Activated CD4-positive, alpha-beta T cell treated with anti-CD3 and anti-CD28 coated beads for 24 hours (primary cell): ENCODE data around the gene CPNE5.

Source experiments
- DNase-seq, 2 donors: peaks; one replicate each; pipeline ENCODE4 v3.0.0-alpha.2; 2020; ENCODE audit warnings: low read depth in 2 of 2

CPNE5 gene

GRCh38 chr6:36703081-36703606 is 136.1 kb downstream of the CPNE5 start:
- DNase-seq = no peak

- DNase-seq = no peak
These were observed 136.6 kb downstream of the CPNE5 start for GRCh38 chr6:36702656-36703055.

DNA sequence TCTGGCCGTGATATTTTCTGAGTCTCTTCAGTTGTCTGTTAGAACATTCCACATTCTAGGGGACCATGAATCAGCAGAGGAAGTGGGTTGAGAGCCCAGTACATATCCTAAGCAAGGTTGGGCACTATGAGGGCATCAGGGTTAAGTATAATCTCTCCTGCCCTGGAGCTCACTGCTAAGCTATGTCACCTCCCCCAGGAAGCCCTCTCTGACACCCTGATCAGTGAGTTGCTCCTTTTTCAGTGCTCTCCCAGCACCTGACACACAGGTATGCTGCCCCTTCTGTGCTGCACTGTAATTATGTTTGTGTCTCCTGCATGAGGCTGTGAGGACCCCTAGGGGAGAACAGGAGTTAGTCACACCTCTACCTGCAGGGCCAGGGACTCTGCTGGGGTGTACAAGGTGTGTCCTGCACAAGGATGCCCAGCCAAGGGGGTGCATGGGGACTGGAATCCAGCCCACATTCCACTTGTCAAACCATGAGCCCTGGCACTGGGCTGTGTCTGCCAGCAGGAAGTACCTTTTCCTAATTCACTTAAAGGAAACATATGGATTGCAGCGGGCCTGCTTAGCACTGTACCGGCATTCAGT is 137.7 kb downstream of the CPNE5 start:
- DNase-seq = no peak

DNA sequence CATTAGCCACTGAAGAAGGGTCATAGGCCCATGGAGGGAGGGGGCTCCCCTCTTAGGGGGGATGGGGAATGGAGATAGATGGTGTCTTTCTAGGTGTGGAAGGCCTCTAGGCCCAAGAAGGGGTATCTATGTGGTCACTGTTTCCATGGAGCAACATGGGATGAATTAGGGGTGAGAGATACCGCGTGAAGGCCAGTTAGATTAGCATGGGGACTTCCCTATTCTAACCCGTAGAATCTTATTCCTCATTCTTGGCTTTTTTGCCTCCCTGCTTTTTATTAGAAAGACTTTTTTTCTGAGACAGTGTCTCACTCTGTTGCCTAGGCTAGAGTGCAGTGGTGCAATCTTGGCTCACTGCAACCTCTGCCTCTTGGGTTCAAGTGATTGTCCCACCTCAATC is 138.4 kb downstream of the CPNE5 start:
- no peak for DNase-seq

GRCh38 chr6:36700071-36700812 is 139.0 kb downstream of the CPNE5 start:
- no peak for DNase-seq

DNA sequence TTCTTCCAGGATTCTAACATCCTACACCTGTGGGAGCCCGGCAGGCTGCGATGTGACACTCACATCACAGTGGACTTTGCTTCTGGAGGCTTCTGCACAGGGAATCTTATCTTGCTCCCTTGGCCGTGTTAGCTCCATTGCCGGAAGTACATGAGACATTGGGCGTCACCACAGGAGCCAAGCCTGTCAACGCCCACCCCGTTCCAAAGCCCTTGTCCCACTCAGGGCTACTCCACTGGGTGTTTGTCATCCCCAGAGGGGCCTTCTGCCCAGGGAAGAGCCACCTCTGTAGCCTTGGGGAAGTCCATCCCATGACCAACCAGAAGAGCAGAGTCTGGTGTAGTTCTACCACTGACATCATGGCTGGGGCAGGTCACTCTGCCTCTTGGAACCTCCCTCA is 139.9 kb downstream of the CPNE5 start:
- DNase-seq = no peak

GRCh38 chr6:36698871-36699271 is 140.4 kb downstream of the CPNE5 start:
- DNase-seq = no peak

- no peak for DNase-seq
These were observed 141.0 kb downstream of the CPNE5 start for GRCh38 chr6:36698196-36698595.

- no peak for DNase-seq
These were observed 141.8 kb downstream of the CPNE5 start, which contains the start of gene RAB44 for GRCh38 chr6:36697481-36697903. Gene RAB44, plus strand, starts transcription at chr6:36697826. Its CDS starts 6,410 bp downstream, at chr6:36704236.

- DNase-seq = no peak
These were observed 143.8 kb downstream of the CPNE5 start for GRCh38 chr6:36695414-36695813.

DNA sequence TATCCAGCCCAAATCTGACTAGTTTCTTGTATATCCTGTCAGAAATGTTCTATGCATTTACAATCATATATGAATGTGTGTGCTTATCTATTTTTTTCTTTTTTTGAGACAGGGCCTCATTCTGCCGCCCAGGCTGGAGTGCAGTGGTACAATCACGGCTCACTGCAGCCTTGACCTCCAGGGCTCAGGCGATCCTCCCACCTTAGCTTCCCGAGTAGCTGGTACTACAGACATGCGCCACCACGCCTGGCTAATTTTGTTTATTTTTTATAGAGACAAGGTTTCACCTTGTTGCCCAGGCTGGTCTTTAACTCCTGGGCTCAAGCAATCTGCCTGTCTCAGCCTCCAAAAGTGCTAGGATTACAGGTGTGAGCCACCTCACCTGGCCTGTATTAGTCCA is 144.6 kb downstream of the CPNE5 start:
- no peak for DNase-seq

DNA sequence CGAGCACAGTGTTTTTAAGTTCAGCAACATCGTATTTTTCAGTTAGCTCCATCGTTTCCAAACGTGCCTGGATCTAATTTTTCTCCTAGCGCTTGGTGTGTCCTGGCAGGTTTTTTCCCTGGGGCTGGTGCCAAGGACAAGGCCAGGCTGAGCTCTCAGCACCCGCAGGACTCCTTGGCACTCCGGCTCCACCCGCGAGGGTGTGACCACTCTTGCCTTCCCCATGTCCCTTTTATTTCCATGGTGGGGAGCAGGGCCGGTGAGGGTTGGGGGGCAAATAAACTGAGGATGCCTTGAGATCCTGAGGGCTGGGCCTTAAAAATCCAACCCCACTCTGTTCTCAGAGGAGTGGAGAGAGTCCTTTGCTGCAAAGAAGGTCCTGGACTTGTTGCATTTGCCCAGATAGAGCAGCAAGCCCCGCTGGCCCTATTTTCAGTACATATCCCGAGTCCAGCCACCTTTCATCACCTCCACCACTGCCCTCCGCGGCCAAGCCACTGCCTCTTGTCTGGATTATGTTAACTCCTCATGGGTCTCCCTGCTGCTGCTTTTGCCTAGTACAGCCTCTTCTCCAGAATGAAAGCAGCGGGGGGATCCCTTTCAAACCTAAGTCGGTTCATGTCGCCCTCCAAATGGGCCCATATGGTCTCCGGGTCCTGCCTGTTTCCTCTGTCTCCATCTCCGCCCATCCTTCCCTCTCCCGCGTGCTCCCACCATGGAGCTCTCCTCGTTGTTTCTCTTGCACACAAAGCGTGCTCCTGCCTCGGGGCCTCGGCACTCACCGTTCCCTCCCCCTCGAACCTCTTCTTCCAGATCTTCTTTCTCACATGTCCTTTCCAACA is 146.2 kb downstream of the CPNE5 start:
- no peak for DNase-seq

GRCh38 chr6:36692220-36692619 is 147.0 kb downstream of the CPNE5 start:
- DNase-seq = no peak

- DNase-seq = no peak
These were observed 147.6 kb downstream of the CPNE5 start for GRCh38 chr6:36691612-36692011.

- no peak for DNase-seq
These were observed 148.2 kb downstream of the CPNE5 start for GRCh38 chr6:36691011-36691410.
